GM18907 (cell line): ENCODE data around the gene PLCL1.
"Not testable (repeated sequence)": the region's sequence is repeated elsewhere in the genome, so short reads cannot be mapped to it uniquely, and the experiment has no call there.

Source experiments
- ATAC-seq: cut with Tn5 transposase; IDR thresholded peaks from one replicate; pipeline ENCODE4 v1.9.1; 2021; ENCODE audit warnings: mild to moderate bottlenecking, moderate library complexity; ENCODE audit not compliant: unreplicated experiment

The PLCL1 gene

GRCh38 chr2:197809064-197809463 lies 4.7 kb downstream of the PLCL1 start:
- no peak for ATAC-seq

- no peak for ATAC-seq
Measured at GRCh38 chr2:197810016-197810415, 5.6 kb downstream of the PLCL1 start.

GRCh38 chr2:197810491-197810890 lies 6.1 kb downstream of the PLCL1 start:
- ATAC-seq, result no peak

GRCh38 chr2:197813093-197813787 lies 8.8 kb downstream of the PLCL1 start:
- ATAC-seq, result no peak

GRCh38 chr2:197814526-197814925 lies 10.1 kb downstream of the PLCL1 start:
- no peak for ATAC-seq

- ATAC-seq, result no peak
Measured at GRCh38 chr2:197821550-197822289, 17.3 kb downstream of the PLCL1 start.

GRCh38 chr2:197822333-197822732 lies 17.9 kb downstream of the PLCL1 start:
- no peak for ATAC-seq

- ATAC-seq, result no peak
Measured at GRCh38 chr2:197827618-197828017, 23.2 kb downstream of the PLCL1 start.

GRCh38 chr2:197828464-197829135 lies 24.2 kb downstream of the PLCL1 start:
- ATAC-seq, result no peak

- not testable (repeated sequence) for ATAC-seq
Measured at GRCh38 chr2:197834771-197835170, 30.4 kb downstream of the PLCL1 start.

GRCh38 chr2:197835293-197835692 lies 30.9 kb downstream of the PLCL1 start:
- no peak for ATAC-seq

- ATAC-seq, result peak; percentile 99
Measured at GRCh38 chr2:197838036-197838435, 33.6 kb downstream of the PLCL1 start.

GRCh38 chr2:197838579-197838978 lies 34.2 kb downstream of the PLCL1 start:
- ATAC-seq, result peak; percentile 1

- no peak for ATAC-seq
Measured at GRCh38 chr2:197839327-197839726, 34.9 kb downstream of the PLCL1 start.

GRCh38 chr2:197839856-197840255 lies 35.5 kb downstream of the PLCL1 start:
- ATAC-seq, result no peak

GRCh38 chr2:197846128-197846527 lies 41.7 kb downstream of the PLCL1 start:
- no peak for ATAC-seq

- no peak for ATAC-seq
Measured at GRCh38 chr2:197846777-197847176, 42.4 kb downstream of the PLCL1 start.

GRCh38 chr2:197847651-197848401 lies 43.4 kb downstream of the PLCL1 start:
- no peak for ATAC-seq

- ATAC-seq, result no peak
Measured at GRCh38 chr2:197848602-197849001, 44.2 kb downstream of the PLCL1 start.

- no peak for ATAC-seq
Measured at GRCh38 chr2:197850882-197851450, 46.6 kb downstream of the PLCL1 start.

- ATAC-seq, result no peak
Measured at GRCh38 chr2:197851451-197851850, 47.1 kb downstream of the PLCL1 start.
